ENCODE results near the gene PPP6R2. TPM values are rescaled to one million over a fixed set of nuclear protein-coding genes. Genes with fewer than 3 reads are reported as not detected.

PPP6R2 gene
- total RNA-seq, 1 experiment from 2014 or later, result 42.6 TPM

- Histone ChIP-seq H3K18ac (ENCODE audit: insufficient read length, low read depth, low read length) (no peak overlapping the region), H3K27ac (ENCODE audit: insufficient read length, low read depth, low read length) (no peak overlapping the region), H3K79me1 (ENCODE audit: insufficient read depth, low read depth, low read length, poor library complexity, severe bottlenecking) (no peaks in the 10 kb centered on the region), H2BK5ac (ENCODE audit: insufficient read length, low read length) (no peak overlapping the region), H4K20me1 (ENCODE audit: control insufficient read depth, insufficient read depth, insufficient read length) (peaks cover 2% of the 10 kb centered on the region), H2BK120ac (ENCODE audit: low read depth, low read length, poor library complexity, severe bottlenecking) (no peak overlapping the region), H3K9ac (ENCODE audit: extremely low read depth, insufficient read length, low read length) (no peak overlapping the region), H3K27me3 (ENCODE audit: insufficient read depth, low read length) (no peaks in the 10 kb centered on the region), H2AK5ac (ENCODE audit: insufficient read length, low read length) (no peak overlapping the region), H4K91ac (ENCODE audit: insufficient read length, low read depth, low read length) (no peak overlapping the region), H3K4me2 (ENCODE audit: insufficient read depth, insufficient read length, low read length) (no peak overlapping the region), H4K5ac (ENCODE audit: insufficient read length, low read depth, low read length) (no peak overlapping the region), H2BK20ac (ENCODE audit: low read depth, low read length, poor library complexity, severe bottlenecking) (no peak overlapping the region), H2BK12ac (ENCODE audit: insufficient read length, low read depth, low read length) (no peak overlapping the region), H2BK15ac (ENCODE audit: low read depth, low read length) (no peak overlapping the region), H4K8ac (replicated peaks; ENCODE audit: insufficient read length, low read depth, low read length) (no peak overlapping the region), H3K79me2 (ENCODE audit: insufficient read depth, low read length) (no peaks in the 10 kb centered on the region), H3K56ac (ENCODE audit: insufficient read length, low read depth, low read length) (no peak overlapping the region), H3K14ac (ENCODE audit: insufficient read depth, low read length) (no peak overlapping the region; the same call in 1 of the 2 replicates), H2AFZ (ENCODE audit: low read length) (no peak overlapping the region), H3K23me2 (ENCODE audit: insufficient read length, low read depth, low read length, poor library complexity, severe bottlenecking) (no peaks in the 10 kb centered on the region), H3K4ac (ENCODE audit: low read depth, low read length) (no peak overlapping the region), H3K9me3 (ENCODE audit: control insufficient read depth, low read depth, low read length) (no peaks in the 10 kb centered on the region), H3K23ac (ENCODE audit: insufficient read length, low read depth, low read length) (no peak overlapping the region), H3K4me1 (ENCODE audit: insufficient read depth, low read length) (no peaks in the 10 kb centered on the region), H3T11ph (ENCODE audit: low read length) (no peak overlapping the region)
- TF ChIP-seq, protein P1, sequence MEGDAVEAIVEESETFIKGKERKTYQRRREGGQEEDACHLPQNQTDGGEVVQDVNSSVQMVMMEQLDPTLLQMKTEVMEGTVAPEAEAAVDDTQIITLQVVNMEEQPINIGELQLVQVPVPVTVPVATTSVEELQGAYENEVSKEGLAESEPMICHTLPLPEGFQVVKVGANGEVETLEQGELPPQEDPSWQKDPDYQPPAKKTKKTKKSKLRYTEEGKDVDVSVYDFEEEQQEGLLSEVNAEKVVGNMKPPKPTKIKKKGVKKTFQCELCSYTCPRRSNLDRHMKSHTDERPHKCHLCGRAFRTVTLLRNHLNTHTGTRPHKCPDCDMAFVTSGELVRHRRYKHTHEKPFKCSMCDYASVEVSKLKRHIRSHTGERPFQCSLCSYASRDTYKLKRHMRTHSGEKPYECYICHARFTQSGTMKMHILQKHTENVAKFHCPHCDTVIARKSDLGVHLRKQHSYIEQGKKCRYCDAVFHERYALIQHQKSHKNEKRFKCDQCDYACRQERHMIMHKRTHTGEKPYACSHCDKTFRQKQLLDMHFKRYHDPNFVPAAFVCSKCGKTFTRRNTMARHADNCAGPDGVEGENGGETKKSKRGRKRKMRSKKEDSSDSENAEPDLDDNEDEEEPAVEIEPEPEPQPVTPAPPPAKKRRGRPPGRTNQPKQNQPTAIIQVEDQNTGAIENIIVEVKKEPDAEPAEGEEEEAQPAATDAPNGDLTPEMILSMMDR (conservative IDR thresholded peaks at IDR 0.05), result no peak
- WGBS (ENCODE audit: extremely low coverage, insufficient read length, low lambda C conversion rate), result no CpG with 5 or more reads among the region's 21 CpGs
- Mint-ChIP-seq H3K27me3 (ENCODE audit: low read depth) (peaks cover 21% of the 10 kb centered on the region), H3K4me3 (no peak overlapping the region), H3K4me1 (peaks cover 4 to 5% of the 10 kb centered on the region in 2 experiments), H3K36me3 (ENCODE audit: insufficient read depth in 1 of 3, low read depth in 3 of 3) (no peaks in the 10 kb centered on the region), H3K9me3 (no peaks in the 10 kb centered on the region), H3K27ac (no peak overlapping the region; a peak in 2 of 7 replicates)
- DNase-seq, result no peak
Measured at GRCh38 chr22:50318698-50319411, 24.3 kb upstream of the PPP6R2 start.

All from H9 (cell line).